GM12865 (cell line): ENCODE measurements around the gene CCM2.
"Not testable (repeated sequence)": the region's sequence is repeated elsewhere in the genome, so short reads cannot be mapped to it uniquely, and the experiment has no call there.

ENCODE experiments used
- DNase-seq: peaks from one replicate; pipeline ENCODE4 v3.0.0; 2010; ENCODE audit warnings: low read depth
- H3K4me3 ChIP-seq: 2 replicates; pipeline ENCODE4 v1.5.1; 2011; ENCODE audit warnings: mild to moderate bottlenecking, low read depth, low read length, control low read depth
- CTCF ChIP-seq: IDR thresholded peaks from 2 replicates; pipeline ENCODE4 v1.5.1; 2011; ENCODE audit warnings: low read length, control low read depth, low read depth, inconsistent platforms; ENCODE audit not compliant: insufficient read depth; ENCODE audit errors: missing control alignments

CCM2 gene

GRCh38 chr7:45021604-45022296 lies 21.7 kb downstream of the CCM2 start:
- H3K4me3 ChIP-seq, result no peak overlapping the region
- DNase-seq, result peak; percentile 61
- TF ChIP-seq CTCF, result no peak

GRCh38 chr7:45024126-45024744 lies 24.2 kb downstream of the CCM2 start:
- H3K4me3 ChIP-seq, result no peak overlapping the region
- no peak for DNase-seq
- TF ChIP-seq CTCF, result no peak

- not testable (repeated sequence) for H3K4me3 ChIP-seq, DNase-seq
These were observed 25.5 kb downstream of the CCM2 start for GRCh38 chr7:45025473-45025872.

- DNase-seq, result peak; percentile 29
- H3K4me3 ChIP-seq, result peak overlapping the region; percentile 13
- no peak for TF ChIP-seq CTCF
These were observed 26.0 kb downstream of the CCM2 start for GRCh38 chr7:45026013-45026412.

- no peak for TF ChIP-seq CTCF
- H3K4me3 ChIP-seq, result peak overlapping the region; percentile 77
- peak; percentile 72 for DNase-seq
These were observed 27.2 kb downstream of the CCM2 start for GRCh38 chr7:45026984-45027773.

- peak overlapping the region; percentile 77 for H3K4me3 ChIP-seq
- DNase-seq, result peak; percentile 13
- TF ChIP-seq CTCF, result no peak
These were observed 27.7 kb downstream of the CCM2 start for GRCh38 chr7:45027774-45028114.

GRCh38 chr7:45028138-45028919 lies 28.3 kb downstream of the CCM2 start:
- no peak for DNase-seq
- TF ChIP-seq CTCF, result no peak
- H3K4me3 ChIP-seq, result peak overlapping the region; percentile 77
